HepG2 (cell line): ENCODE data around the gene HES7. TPM values are rescaled to one million over a fixed set of nuclear protein-coding genes. Genes with fewer than 3 reads are reported as not detected.

Source experiments
- FLYWCH1 ChIP-seq: sonication (generic); formaldehyde crosslinking; IDR thresholded peaks from 2 replicates; pipeline ENCODE4 v1.8.1; 2023; ENCODE audit warnings: mild to moderate bottlenecking, missing genetic modification reagents
- FOXK2 ChIP-seq: fragments of 450-650 bp; IDR thresholded peaks from 2 replicates; pipeline ENCODE4 v1.6.1; 2016
- HNRNPLL ChIP-seq: fragments of 200-400 bp; formaldehyde crosslinking; IDR thresholded peaks from 2 replicates; pipeline ENCODE4 v1.6.1; 2017; ENCODE audit warnings: mild to moderate bottlenecking, low read depth, low read length; ENCODE audit not compliant: poor library complexity, severe bottlenecking
- IKZF4 ChIP-seq: sonication (generic); formaldehyde crosslinking; IDR thresholded peaks from 2 replicates; pipeline ENCODE4 v1.5.1; 2020; ENCODE audit warnings: borderline replicate concordance, mild to moderate bottlenecking, low read depth, missing genetic modification reagents; ENCODE audit errors: not compliant biosample characterization
- KLF6 ChIP-seq: IDR thresholded peaks from 2 replicates; pipeline ENCODE4 v1.8.0; 2016; ENCODE audit warnings: missing biosample characterization, missing genetic modification reagents
- MAF1 ChIP-seq: sonication (generic); formaldehyde crosslinking; IDR thresholded peaks from 2 replicates; pipeline ENCODE4 v1.5.0; 2020; ENCODE audit warnings: missing genetic modification reagents, borderline replicate concordance
- MATR3 ChIP-seq: sonication (generic); formaldehyde crosslinking; IDR thresholded peaks from 2 replicates; pipeline ENCODE4 v1.4.0; 2020; ENCODE audit warnings: missing genetic modification reagents
- MLXIP ChIP-seq: sonication (generic); formaldehyde crosslinking; IDR thresholded peaks from 2 replicates; pipeline ENCODE4 v1.9.0; 2021; ENCODE audit warnings: missing genetic modification reagents, borderline replicate concordance
- MXD3 ChIP-seq: IDR thresholded peaks from 2 replicates; pipeline ENCODE4 v1.6.1; 2016; ENCODE audit warnings: mild to moderate bottlenecking, missing biosample characterization, missing genetic modification reagents
- USF2 ChIP-seq, 2 experiments: sonication (generic) in 1 of 2; formaldehyde crosslinking in 1 of 2; IDR thresholded peaks; 2 replicates each; pipeline versions ENCODE4 v1.5.1 to v1.6.1; 2011 to 2020; ENCODE audit warnings: borderline replicate concordance in 1 of 2, low read depth in 1 of 2, low read length in 1 of 2, mild to moderate bottlenecking in 1 of 2, missing genetic modification reagents in 1 of 2, moderate library complexity in 1 of 2
- ZNF30 ChIP-seq: sonication (generic); formaldehyde crosslinking; IDR thresholded peaks from 2 replicates; pipeline ENCODE4 v1.5.0; 2020; ENCODE audit warnings: mild to moderate bottlenecking, missing genetic modification reagents
- ZNF337 ChIP-seq: sonication (generic); formaldehyde crosslinking; IDR thresholded peaks from 2 replicates; pipeline ENCODE4 v1.5.1; 2020; ENCODE audit warnings: missing genetic modification reagents, low read depth, mild to moderate bottlenecking, borderline replicate concordance
- ZNF430 ChIP-seq: sonication (generic); formaldehyde crosslinking; IDR thresholded peaks from 2 replicates; pipeline ENCODE4 v1.9.0; 2021; ENCODE audit warnings: mild to moderate bottlenecking, missing genetic modification reagents
- ZNF816 ChIP-seq: sonication (generic); formaldehyde crosslinking; IDR thresholded peaks from 2 replicates; pipeline ENCODE4 v1.8.0; 2022; ENCODE audit warnings: missing genetic modification reagents, mild to moderate bottlenecking, borderline replicate concordance
- polyA plus RNA-seq, 8 experiments: library from polyadenylated mRNA; depleted of rRNA in 3 of 8; stranded (reverse) in 7 of 8; unstranded in 1 of 8; fragments of >200 nt; fragmentation: Illumina TruSeq in 4 of 8; extraction: Trizol in 4 of 8; gene quantifications; 2 replicates each; pipeline versions ENCODE4 v1.2.1 to v1.2.3, GENCODE V29; 2011 to 2016; ENCODE audit warnings: low read depth in 4 of 8, missing spikeins in 1 of 8, mixed read lengths in 1 of 8; ENCODE audit not compliant: insufficient read depth in 1 of 8
- total RNA-seq, 5 experiments: library from RNA; depleted of rRNA; stranded (reverse); fragments of >200 nt; fragmentation: Illumina TruSeq; extraction: Trizol; gene quantifications; 2 replicates each; pipeline ENCODE4 v1.2.3, GENCODE V29; 2016; ENCODE audit warnings: low read depth in 1 of 5
- TF ChIP-seq, protein P1 (sequence below): IDR thresholded peaks from 2 replicates; pipeline ENCODE4 v1.6.1; 2016; ENCODE audit warnings: low read depth, control low read depth
- TF ChIP-seq, protein P2 (sequence below): fragments of 450-650 bp; IDR thresholded peaks from 2 replicates; pipeline ENCODE4 v1.6.1; 2017

Gene HES7
- total and polyA plus RNA-seq, 2 of the 13 experiments (the other 11 are each of a cell fraction or from before 2014, with no cell fraction given), result not detected

DNA sequence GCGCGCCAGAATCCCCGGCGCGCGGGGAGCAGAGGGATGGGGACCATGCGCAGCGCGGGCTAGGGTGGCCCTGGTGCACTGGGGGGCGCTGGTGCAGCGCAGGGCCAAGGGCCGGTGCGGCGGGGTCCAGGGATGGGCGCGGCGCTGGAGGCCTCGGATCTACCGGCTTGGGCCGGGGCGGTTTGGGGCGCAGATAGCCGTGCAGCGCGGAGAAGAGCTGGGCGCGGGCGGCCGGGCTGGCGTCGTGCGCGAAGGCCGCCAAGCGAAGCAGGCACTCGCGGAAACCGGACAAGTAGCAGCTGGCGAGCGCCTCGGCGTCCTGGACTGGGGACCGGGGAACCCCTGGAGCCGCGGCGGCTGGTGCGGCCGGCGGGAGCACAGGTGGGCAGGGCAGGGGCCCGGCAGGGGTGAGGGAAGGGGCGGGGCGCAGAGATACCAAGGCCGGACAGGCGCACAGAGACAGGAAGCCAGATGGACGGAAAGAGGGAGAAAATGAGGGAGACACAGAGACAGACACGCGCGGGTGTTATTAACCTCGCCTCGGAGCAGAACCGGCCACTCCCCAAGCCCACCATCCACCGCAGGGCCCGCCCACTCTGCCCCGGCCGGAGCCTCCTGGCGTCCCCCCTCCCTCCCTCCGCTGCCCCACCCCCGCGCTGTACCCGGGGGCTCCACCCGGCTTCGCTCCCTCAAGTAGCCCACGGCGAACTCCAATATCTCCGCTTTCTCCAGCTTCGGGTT, 2.1 kb downstream of the HES7 start (continued):
- TF ChIP-seq MLXIP, result no peak
- TF ChIP-seq MXD3 (CRISPR knock-in tag), result 0 out of 2 replicates have a peak, but pooled peaks have one; percentile 49
- 0 out of 2 replicates have a peak, but pooled peaks have one; percentile 41 for TF ChIP-seq KLF6 (CRISPR knock-in tag)
- no peak for TF ChIP-seq FLYWCH1
- TF ChIP-seq MATR3 (CRISPR knock-in tag), result no peak
- TF ChIP-seq USF2 (IDR thresholded peaks at IDR 0.05; ENCODE audit: low read depth, low read length), result no peak
- TF ChIP-seq USF2 (CRISPR knock-in tag; IDR thresholded peaks at IDR 0.05; ENCODE audit: borderline replicate concordance), result no peak
- TF ChIP-seq ZNF430 (CRISPR knock-in tag), result 0 out of 2 replicates have a peak, but pooled peaks have one; percentile 42
- TF ChIP-seq IKZF4 (CRISPR knock-in tag), result no peak
- 0 out of 2 replicates have a peak, but pooled peaks have one; percentile 51 for TF ChIP-seq ZNF337 (CRISPR knock-in tag)
- TF ChIP-seq, protein P1, sequence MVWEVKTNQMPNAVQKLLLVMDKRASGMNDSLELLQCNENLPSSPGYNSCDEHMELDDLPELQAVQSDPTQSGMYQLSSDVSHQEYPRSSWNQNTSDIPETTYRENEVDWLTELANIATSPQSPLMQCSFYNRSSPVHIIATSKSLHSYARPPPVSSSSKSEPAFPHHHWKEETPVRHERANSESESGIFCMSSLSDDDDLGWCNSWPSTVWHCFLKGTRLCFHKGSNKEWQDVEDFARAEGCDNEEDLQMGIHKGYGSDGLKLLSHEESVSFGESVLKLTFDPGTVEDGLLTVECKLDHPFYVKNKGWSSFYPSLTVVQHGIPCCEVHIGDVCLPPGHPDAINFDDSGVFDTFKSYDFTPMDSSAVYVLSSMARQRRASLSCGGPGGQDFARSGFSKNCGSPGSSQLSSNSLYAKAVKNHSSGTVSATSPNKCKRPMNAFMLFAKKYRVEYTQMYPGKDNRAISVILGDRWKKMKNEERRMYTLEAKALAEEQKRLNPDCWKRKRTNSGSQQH (CRISPR knock-in tag), result no peak
- no peak for TF ChIP-seq ZNF30 (CRISPR knock-in tag)
- TF ChIP-seq FOXK2, result no peak
- TF ChIP-seq ZNF816 (CRISPR knock-in tag), result no peak
- TF ChIP-seq MAF1 (CRISPR knock-in tag), result no peak
- TF ChIP-seq, protein P2, sequence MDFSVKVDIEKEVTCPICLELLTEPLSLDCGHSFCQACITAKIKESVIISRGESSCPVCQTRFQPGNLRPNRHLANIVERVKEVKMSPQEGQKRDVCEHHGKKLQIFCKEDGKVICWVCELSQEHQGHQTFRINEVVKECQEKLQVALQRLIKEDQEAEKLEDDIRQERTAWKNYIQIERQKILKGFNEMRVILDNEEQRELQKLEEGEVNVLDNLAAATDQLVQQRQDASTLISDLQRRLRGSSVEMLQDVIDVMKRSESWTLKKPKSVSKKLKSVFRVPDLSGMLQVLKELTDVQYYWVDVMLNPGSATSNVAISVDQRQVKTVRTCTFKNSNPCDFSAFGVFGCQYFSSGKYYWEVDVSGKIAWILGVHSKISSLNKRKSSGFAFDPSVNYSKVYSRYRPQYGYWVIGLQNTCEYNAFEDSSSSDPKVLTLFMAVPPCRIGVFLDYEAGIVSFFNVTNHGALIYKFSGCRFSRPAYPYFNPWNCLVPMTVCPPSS, result no peak
- TF ChIP-seq HNRNPLL, result peak; percentile 56
